PC-9 (cell line): ENCODE data around the gene MYRIP. TPM values are rescaled to one million over a fixed set of nuclear protein-coding genes. Genes with fewer than 3 reads are reported as not detected.

Experiments
- BruUV-seq: library from RNA; stranded (reverse); fragments of 400-500 nt; replicated peaks from 2 replicates; lab custom pipeline; 2021; lab: Mats Ljungman, UMichigan
- CTCF ChIA-PET: fragments of 300-600 bp; sonication (Branson Sonifier 250); formaldehyde crosslinking; loops from one replicate; lab custom pipeline; 2022; ENCODE audit warnings: antibody characterized with exemption; lab: Charles Lee
- POLR2A ChIA-PET: fragments of 300-600 bp; sonication (Branson Sonifier 250); formaldehyde crosslinking; loops from one replicate; lab custom pipeline; 2022; ENCODE audit warnings: antibody characterized with exemption; ENCODE audit not compliant: unreplicated experiment; lab: Charles Lee
- DNase-seq, 2 experiments: peaks; one replicate each; pipeline versions ENCODE4 v3.0.0 to v3.0.0-alpha.2; 2015 to 2022; ENCODE audit warnings: mixed read lengths in 1 of 2
- H2AFZ ChIP-seq: fragments of 200-600 bp; sonication (generic); 2 replicates; pipeline ENCODE4 v1.8.1; 2017; ENCODE audit warnings: antibody characterized with exemption
- H3F3A ChIP-seq: fragments of 200-600 bp; sonication (generic); 2 replicates; pipeline ENCODE4 v1.8.1; 2017; ENCODE audit warnings: antibody characterized with exemption, mild to moderate bottlenecking, low read depth; ENCODE audit not compliant: insufficient read depth
- H3K27ac ChIP-seq: fragments of 200-600 bp; sonication (generic); 2 replicates; pipeline ENCODE4 v1.6.1; 2016; ENCODE audit warnings: mixed run types
- H3K27me3 ChIP-seq: fragments of 200-600 bp; sonication (generic); 2 replicates; pipeline ENCODE4 v1.6.1; 2016; ENCODE audit warnings: low read depth, mixed run types; ENCODE audit not compliant: insufficient read depth
- H3K36me3 ChIP-seq: fragments of 200-600 bp; sonication (generic); 2 replicates; pipeline ENCODE4 v1.6.1; 2016; ENCODE audit warnings: low read depth, mixed run types
- H3K4me1 ChIP-seq: fragments of 200-600 bp; sonication (generic); replicated peaks from 2 replicates; pipeline ENCODE4 v1.6.1; 2016; ENCODE audit warnings: mixed run types; ENCODE audit not compliant: insufficient read depth
- H3K4me2 ChIP-seq: fragments of 200-600 bp; sonication (generic); 2 replicates; pipeline ENCODE4 v1.6.1; 2017; ENCODE audit warnings: mixed run types
- H3K4me3 ChIP-seq: fragments of 200-600 bp; sonication (generic); 2 replicates; pipeline ENCODE4 v1.6.1; 2016; ENCODE audit warnings: mixed run types
- H3K79me2 ChIP-seq: fragments of 200-600 bp; sonication (generic); 2 replicates; pipeline ENCODE4 v1.6.1; 2017; ENCODE audit warnings: low read depth, mixed run types
- H3K9me2 ChIP-seq: fragments of 200-600 bp; sonication (generic); 2 replicates; pipeline ENCODE4 v1.8.1; 2017; ENCODE audit warnings: mild to moderate bottlenecking; ENCODE audit not compliant: insufficient read depth
- H3K9me3 ChIP-seq: fragments of 200-600 bp; sonication (generic); 2 replicates; pipeline ENCODE4 v1.8.1; 2016; ENCODE audit warnings: low read depth; ENCODE audit not compliant: insufficient read depth
- H4K20me1 ChIP-seq: fragments of 200-600 bp; sonication (generic); 2 replicates; pipeline ENCODE4 v1.8.1; 2017; ENCODE audit not compliant: insufficient read depth
- CTCF ChIP-seq: fragments of 200-600 bp; sonication (generic); conservative IDR thresholded peaks from 2 replicates; pipeline ENCODE4 v1.6.1; 2017; ENCODE audit warnings: mixed run types, antibody characterized with exemption, mild to moderate bottlenecking, moderate library complexity
- EZH2 ChIP-seq: fragments of 200-600 bp; sonication (generic); IDR thresholded peaks from 2 replicates; pipeline ENCODE4 v1.8.0; 2017; ENCODE audit warnings: antibody characterized with exemption, low read depth
- intact Hi-C: fragments of 100-400 bp; cut with micrococcal nuclease; formaldehyde crosslinking; loops from one replicate; pipeline ENCODE4 v1.10.0; 2022; ENCODE audit not compliant: unreplicated experiment
- total RNA-seq: library from RNA; stranded (reverse); gene quantifications from 2 replicates; pipeline ENCODE4 v1.2.3, GENCODE V29; 2021

MYRIP gene
- total RNA-seq, 1 experiment from 2014 or later: not detected

- H3K4me1 ChIP-seq: no peaks in the 10 kb centered on the region
- no peak for DNase-seq
- H3K9me2 ChIP-seq: no peaks in the 10 kb centered on the region
- intact Hi-C loops: no loop called here
- H3K4me2 ChIP-seq: no peak overlapping the region
- H3K79me2 ChIP-seq: no peaks in the 10 kb centered on the region
- no peak overlapping the region for H2AFZ ChIP-seq
- TF ChIP-seq CTCF (no peak), EZH2 (no peak)
- H3K9me3 ChIP-seq: no peaks in the 10 kb centered on the region
- H3K27me3 ChIP-seq: peaks cover 23% of the 10 kb centered on the region
- H3K36me3 ChIP-seq: no peaks in the 10 kb centered on the region
- H3F3A ChIP-seq: no peaks in the 10 kb centered on the region
- BruUV-seq: no TSS peak
- CTCF ChIA-PET: no interaction called here
- H3K27ac ChIP-seq: no peak overlapping the region
- no peaks in the 10 kb centered on the region for H4K20me1 ChIP-seq
- no peak overlapping the region for H3K4me3 ChIP-seq
- POLR2A ChIA-PET: no interaction called here
These were observed 415.5 kb downstream of the MYRIP start for GRCh38 chr3:40224796-40225515.

DNA sequence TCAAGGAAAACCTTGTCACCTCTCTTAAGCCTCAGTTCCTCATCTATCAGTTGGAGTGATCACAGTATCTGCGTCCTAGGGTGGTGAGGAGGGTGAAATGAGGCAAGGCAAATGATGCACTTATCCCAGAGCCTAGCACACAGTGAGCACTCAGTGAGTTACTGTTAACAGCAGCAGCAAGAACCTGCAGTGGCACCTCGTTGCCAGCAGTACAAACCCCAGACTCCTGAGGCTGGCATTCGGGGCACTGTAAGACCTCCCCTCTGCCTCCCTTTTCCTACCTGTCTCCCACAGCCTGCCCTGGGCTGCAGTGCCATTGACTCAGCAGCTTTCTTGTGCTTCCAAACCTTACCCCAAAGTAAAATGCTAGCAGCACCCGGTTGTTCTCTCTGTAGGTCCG, 417.2 kb downstream of the MYRIP start:
- H3K4me1 ChIP-seq: no peaks in the 10 kb centered on the region
- no peak overlapping the region for H3K27ac ChIP-seq
- H4K20me1 ChIP-seq: no peaks in the 10 kb centered on the region
- no peak overlapping the region for H2AFZ ChIP-seq
- no peaks in the 10 kb centered on the region for H3K79me2 ChIP-seq
- TF ChIP-seq EZH2 (no peak), CTCF (no peak)
- no peaks in the 10 kb centered on the region for H3K9me3 ChIP-seq
- H3K36me3 ChIP-seq: no peaks in the 10 kb centered on the region
- H3F3A ChIP-seq: no peaks in the 10 kb centered on the region
- H3K4me3 ChIP-seq: no peak overlapping the region
- POLR2A ChIA-PET: no interaction called here
- no TSS peak for BruUV-seq
- no peak for DNase-seq
- H3K4me2 ChIP-seq: no peak overlapping the region
- CTCF ChIA-PET: no interaction called here
- H3K9me2 ChIP-seq: no peaks in the 10 kb centered on the region
- intact Hi-C loops: no loop called here
- H3K27me3 ChIP-seq: peaks cover 23% of the 10 kb centered on the region

- no peaks in the 10 kb centered on the region for H3K4me1 ChIP-seq
- no peak overlapping the region for H2AFZ ChIP-seq
- H3K4me3 ChIP-seq: no peak overlapping the region
- no peaks in the 10 kb centered on the region for H3K36me3 ChIP-seq
- intact Hi-C loops: no loop called here
- H3K27ac ChIP-seq: no peak overlapping the region
- H3K9me3 ChIP-seq: no peaks in the 10 kb centered on the region
- no peak for DNase-seq
- CTCF ChIA-PET: no interaction called here
- peaks cover 23% of the 10 kb centered on the region for H3K27me3 ChIP-seq
- no peak overlapping the region for H3K4me2 ChIP-seq
- no peaks in the 10 kb centered on the region for H3F3A ChIP-seq
- no peaks in the 10 kb centered on the region for H3K79me2 ChIP-seq
- TF ChIP-seq EZH2 (no peak), CTCF (no peak)
- POLR2A ChIA-PET: no interaction called here
- no peaks in the 10 kb centered on the region for H4K20me1 ChIP-seq
- no peaks in the 10 kb centered on the region for H3K9me2 ChIP-seq
- BruUV-seq: no TSS peak
These were observed 419.5 kb downstream of the MYRIP start for GRCh38 chr3:40228792-40229350.
